AG08395 (cell line): ENCODE measurements around the gene KCND3.

Experiments
- DNase-seq: peaks from one replicate; pipeline ENCODE4 v3.0.0; 2012; ENCODE audit warnings: mixed read lengths, low spot score

KCND3 gene

GRCh38 chr1:111880881-111881837 is 108.3 kb downstream of the KCND3 start:
- DNase-seq, result no peak

- no peak for DNase-seq
Measured at GRCh38 chr1:111879081-111879480, 110.4 kb downstream of the KCND3 start.

GRCh38 chr1:111878649-111879048 is 110.8 kb downstream of the KCND3 start:
- no peak for DNase-seq

GRCh38 chr1:111878091-111878490 is 111.4 kb downstream of the KCND3 start:
- no peak for DNase-seq

- DNase-seq, result no peak
Measured at GRCh38 chr1:111876631-111877030, 112.8 kb downstream of the KCND3 start.

GRCh38 chr1:111875640-111876039 is 113.8 kb downstream of the KCND3 start:
- no peak for DNase-seq

- no peak for DNase-seq
Measured at GRCh38 chr1:111873460-111874030, 115.9 kb downstream of the KCND3 start.

- DNase-seq, result no peak
Measured at GRCh38 chr1:111870181-111870580, 119.3 kb downstream of the KCND3 start.

- DNase-seq, result no peak
Measured at GRCh38 chr1:111867868-111868440, 121.5 kb downstream of the KCND3 start.

GRCh38 chr1:111864862-111865261 is 124.6 kb downstream of the KCND3 start:
- DNase-seq, result peak; percentile 8

GRCh38 chr1:111863401-111863800 is 126.1 kb downstream of the KCND3 start:
- DNase-seq, result no peak

GRCh38 chr1:111862599-111862998 is 126.9 kb downstream of the KCND3 start:
- DNase-seq, result no peak

- no peak for DNase-seq
Measured at GRCh38 chr1:111861523-111861922, 127.9 kb downstream of the KCND3 start.

GRCh38 chr1:111857194-111857651 is 132.2 kb downstream of the KCND3 start:
- DNase-seq, result no peak

GRCh38 chr1:111856411-111857185 is 132.9 kb downstream of the KCND3 start:
- no peak for DNase-seq

- no peak for DNase-seq
Measured at GRCh38 chr1:111855260-111855659, 134.2 kb downstream of the KCND3 start.

- no peak for DNase-seq
Measured at GRCh38 chr1:111852261-111852721, 137.2 kb downstream of the KCND3 start.

GRCh38 chr1:111851552-111851951 is 137.9 kb downstream of the KCND3 start:
- DNase-seq, result no peak

- no peak for DNase-seq
Measured at GRCh38 chr1:111850109-111850508, 139.4 kb downstream of the KCND3 start.

- no peak for DNase-seq
Measured at GRCh38 chr1:111848852-111849545, 140.5 kb downstream of the KCND3 start.

GRCh38 chr1:111847466-111847865 is 142.0 kb downstream of the KCND3 start:
- DNase-seq, result no peak
